Stimulated activated CD8-positive, alpha-beta memory T cell treated with anti-CD3 and anti-CD28 coated beads, Interleukin-12 subunit alpha, Interleukin-12 subunit beta, amount 100 ng/mL, for 24 hours (primary cell): Measurements from ENCODE around the gene GDF2.

ENCODE experiments used
- DNase-seq: peaks from one replicate; pipeline ENCODE4 v3.0.0-alpha.2; 2020; ENCODE audit errors: extremely low read depth

GDF2 gene

GRCh38 chr10:47368431-47369180, 46.4 kb downstream of the GDF2 start:
- no peak for DNase-seq

GRCh38 chr10:47369251-47369894, 47.1 kb downstream of the GDF2 start:
- no peak for DNase-seq

GRCh38 chr10:47370015-47370767, 47.9 kb downstream of the GDF2 start:
- DNase-seq: no peak

GRCh38 chr10:47370878-47371277, 48.6 kb downstream of the GDF2 start:
- no peak for DNase-seq

GRCh38 chr10:47371629-47372485, 49.6 kb downstream of the GDF2 start:
- no peak for DNase-seq

- no peak for DNase-seq
These were observed 50.5 kb downstream of the GDF2 start for GRCh38 chr10:47372726-47373125.

- DNase-seq: no peak
These were observed 52.6 kb downstream of the GDF2 start for GRCh38 chr10:47374611-47375536.

- no peak for DNase-seq
These were observed 54.4 kb downstream of the GDF2 start for GRCh38 chr10:47376522-47377220.
